Ascending aorta (tissue), 2 donors: ENCODE results near the gene SKI. TPM values are rescaled to one million over a fixed set of nuclear protein-coding genes. Genes with fewer than 3 reads are reported as not detected.

Experiments
- DNase-seq, 2 donors: peaks; one replicate each; pipeline ENCODE4 v3.0.0-alpha.2; 2019; ENCODE audit warnings: low spot score in 2 of 2
- H3K27ac ChIP-seq, 2 donors: fragments of 200-600 bp; sonication (generic); one replicate each; pipeline ENCODE4 v1.5.1; 2016 to 2017; ENCODE audit warnings: mild to moderate bottlenecking in 1 of 2
- H3K27me3 ChIP-seq: fragments of 200-600 bp; sonication (generic); one replicate; pipeline ENCODE4 v1.5.1; 2017
- H3K36me3 ChIP-seq, 2 donors: fragments of 200-600 bp; sonication (generic); one replicate each; pipeline ENCODE4 v1.5.1; 2016
- H3K4me1 ChIP-seq, 2 donors: fragments of 200-600 bp; sonication (generic); one replicate each; pipeline ENCODE4 v1.5.1; 2016 to 2017; ENCODE audit warnings: mild to moderate bottlenecking in 1 of 2
- H3K4me3 ChIP-seq, 2 donors: fragments of 200-600 bp; sonication (generic); one replicate each; pipeline ENCODE4 v1.5.1; 2016 to 2017; ENCODE audit warnings: mild to moderate bottlenecking in 1 of 2
- H3K9me3 ChIP-seq, 2 donors: fragments of 200-600 bp; sonication (generic); one replicate each; pipeline ENCODE4 v1.5.1; 2016
- intact Hi-C: fragments of 100-400 bp; cut with DNase I; formaldehyde crosslinking; loops from one replicate; pipeline ENCODE4 v1.15.1; 2023
- total RNA-seq: library from RNA; depleted of rRNA; stranded (reverse); fragments of >200 nt; gene quantifications from one replicate; pipeline ENCODE4 v1.1.0, GENCODE V29; 2016
- TF ChIP-seq, protein P1 (sequence below), 3 experiments: fragments of 200-600 bp in 2 of 3; fragments of 450-650 bp in 1 of 3; sonication (generic) in 2 of 3; IDR thresholded peaks; one replicate each; pipeline ENCODE4 v1.5.1; 2016 to 2019; ENCODE audit warnings: antibody characterized with exemption in 3 of 3, mild to moderate bottlenecking in 1 of 3, moderate library complexity in 1 of 3

SKI gene
- total RNA-seq, 1 donor from 2014 or later = 139 TPM

DNA sequence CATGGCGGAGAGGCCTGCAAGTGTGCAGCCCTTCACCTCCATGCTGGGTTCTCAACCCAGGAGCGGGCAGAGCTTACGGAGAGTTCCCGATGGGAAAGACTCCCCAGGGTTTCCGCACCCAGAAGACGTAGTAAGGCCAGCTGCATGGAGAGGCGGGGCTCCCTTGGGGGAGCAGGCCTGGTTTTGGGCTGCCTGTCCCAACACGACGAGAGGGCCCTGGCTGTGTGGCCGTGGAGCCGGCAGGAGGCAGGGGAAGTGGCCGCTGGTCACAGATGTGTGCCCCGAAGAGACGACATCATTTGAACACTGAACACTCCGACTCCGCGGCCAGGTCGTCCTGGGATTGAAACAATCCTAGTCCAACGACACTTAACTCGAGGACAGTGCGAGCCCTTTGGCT, 106.2 kb downstream of the SKI start:
- TF ChIP-seq, protein P1, sequence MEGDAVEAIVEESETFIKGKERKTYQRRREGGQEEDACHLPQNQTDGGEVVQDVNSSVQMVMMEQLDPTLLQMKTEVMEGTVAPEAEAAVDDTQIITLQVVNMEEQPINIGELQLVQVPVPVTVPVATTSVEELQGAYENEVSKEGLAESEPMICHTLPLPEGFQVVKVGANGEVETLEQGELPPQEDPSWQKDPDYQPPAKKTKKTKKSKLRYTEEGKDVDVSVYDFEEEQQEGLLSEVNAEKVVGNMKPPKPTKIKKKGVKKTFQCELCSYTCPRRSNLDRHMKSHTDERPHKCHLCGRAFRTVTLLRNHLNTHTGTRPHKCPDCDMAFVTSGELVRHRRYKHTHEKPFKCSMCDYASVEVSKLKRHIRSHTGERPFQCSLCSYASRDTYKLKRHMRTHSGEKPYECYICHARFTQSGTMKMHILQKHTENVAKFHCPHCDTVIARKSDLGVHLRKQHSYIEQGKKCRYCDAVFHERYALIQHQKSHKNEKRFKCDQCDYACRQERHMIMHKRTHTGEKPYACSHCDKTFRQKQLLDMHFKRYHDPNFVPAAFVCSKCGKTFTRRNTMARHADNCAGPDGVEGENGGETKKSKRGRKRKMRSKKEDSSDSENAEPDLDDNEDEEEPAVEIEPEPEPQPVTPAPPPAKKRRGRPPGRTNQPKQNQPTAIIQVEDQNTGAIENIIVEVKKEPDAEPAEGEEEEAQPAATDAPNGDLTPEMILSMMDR (IDR thresholded peaks at IDR 0.05) = no peak
- DNase-seq = no peak
- intact Hi-C loops = no loop called here
- Histone ChIP-seq H3K36me3 (no peaks in the 10 kb centered on the region), H3K4me1 (peaks cover 8 to 16% of the 10 kb centered on the region in 2 donors), H3K27me3 (no peaks in the 10 kb centered on the region), H3K9me3 (no peaks in the 10 kb centered on the region), H3K4me3 (no peak overlapping the region), H3K27ac (no peak overlapping the region)

GRCh38 chr1:2334883-2335534, 106.9 kb downstream of the SKI start:
- Histone ChIP-seq H3K27ac (no peak overlapping the region), H3K27me3 (no peaks in the 10 kb centered on the region), H3K4me3 (no peak overlapping the region), H3K4me1 (peaks cover 7 to 14% of the 10 kb centered on the region in 2 donors), H3K36me3 (no peaks in the 10 kb centered on the region), H3K9me3 (no peaks in the 10 kb centered on the region)
- DNase-seq = no peak
- intact Hi-C loops = no loop called here
- TF ChIP-seq, protein P1 (IDR thresholded peaks at IDR 0.05) = no peak

- H3K27ac ChIP-seq = no peak overlapping the region
- H3K27me3 ChIP-seq = no peaks in the 10 kb centered on the region
- intact Hi-C loops = no loop called here
- DNase-seq = no peak
- TF ChIP-seq, protein P1 (IDR thresholded peaks at IDR 0.05) = no peak
- no peak overlapping the region for H3K4me3 ChIP-seq
- H3K9me3 ChIP-seq = no peaks in the 10 kb centered on the region
- no peaks in the 10 kb centered on the region for H3K36me3 ChIP-seq
- peaks cover 4 to 6% of the 10 kb centered on the region in 2 donors for H3K4me1 ChIP-seq
These were observed 107.8 kb downstream of the SKI start for GRCh38 chr1:2335721-2336455.

- H3K27ac ChIP-seq = no peak overlapping the region
- H3K36me3 ChIP-seq = no peaks in the 10 kb centered on the region
- H3K9me3 ChIP-seq = no peaks in the 10 kb centered on the region
- no peak overlapping the region for H3K4me3 ChIP-seq
- no peaks in the 10 kb centered on the region for H3K4me1 ChIP-seq
- intact Hi-C loops = no loop called here
- TF ChIP-seq, protein P1 (IDR thresholded peaks at IDR 0.05) = no peak
- H3K27me3 ChIP-seq = no peaks in the 10 kb centered on the region
- no peak for DNase-seq
These were observed 108.4 kb downstream of the SKI start for GRCh38 chr1:2336499-2336898.

DNA sequence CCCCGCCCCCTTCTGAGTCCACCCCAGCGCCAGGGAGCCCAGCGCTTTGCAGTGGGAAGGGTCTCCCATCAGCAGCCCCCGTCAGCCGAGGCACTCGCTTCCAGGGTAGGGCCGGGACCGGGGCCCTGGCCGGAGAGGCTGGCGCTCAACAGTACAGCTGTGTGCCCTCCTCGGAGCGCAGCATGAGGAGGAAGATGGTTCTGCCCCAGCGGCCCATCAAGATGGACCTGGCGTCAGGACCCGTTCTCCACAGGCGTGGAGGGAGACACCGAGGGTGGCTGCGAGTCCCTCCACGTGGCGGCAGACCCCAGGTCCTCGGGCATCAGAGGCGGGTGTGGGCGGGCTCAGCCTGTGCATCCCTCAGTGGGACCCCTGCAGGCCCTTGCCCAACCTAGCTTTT, 109.0 kb downstream of the SKI start:
- Histone ChIP-seq H3K27ac (no peak overlapping the region), H3K36me3 (no peaks in the 10 kb centered on the region), H3K27me3 (no peaks in the 10 kb centered on the region), H3K4me3 (no peak overlapping the region), H3K4me1 (no peaks in the 10 kb centered on the region), H3K9me3 (no peaks in the 10 kb centered on the region)
- no peak for DNase-seq
- TF ChIP-seq, protein P1 (IDR thresholded peaks at IDR 0.05) = no peak
- intact Hi-C loops = no loop called here
